Trophoblast cell (in vitro differentiated cells and primary cell): ENCODE data around the gene ABHD5.

ENCODE experiments used
- DNase-seq, 2 donors: peaks; one replicate each; pipeline ENCODE4 v3.0.0-alpha.2; 2016
- H2AFZ ChIP-seq: 2 replicates; pipeline ENCODE4 v1.6.1; 2013; ENCODE audit warnings: low read length, moderate library complexity, mild to moderate bottlenecking; ENCODE audit not compliant: insufficient read depth, poor library complexity
- H2AK5ac ChIP-seq: 2 replicates; pipeline ENCODE4 v1.6.1; 2013; ENCODE audit warnings: mild to moderate bottlenecking, low read length
- H2BK120ac ChIP-seq: 2 replicates; pipeline ENCODE4 v1.6.1; 2013; ENCODE audit warnings: low read length, mild to moderate bottlenecking, moderate library complexity; ENCODE audit not compliant: insufficient read depth, poor library complexity
- H2BK12ac ChIP-seq: 2 replicates; pipeline ENCODE4 v1.6.1; 2013; ENCODE audit warnings: mild to moderate bottlenecking, low read length, moderate library complexity
- H2BK5ac ChIP-seq: 2 replicates; pipeline ENCODE4 v1.6.1; 2013; ENCODE audit warnings: low read length, low read depth, moderate library complexity, mild to moderate bottlenecking; ENCODE audit not compliant: poor library complexity
- H3K14ac ChIP-seq: 2 replicates; pipeline ENCODE4 v1.6.1; 2013; ENCODE audit warnings: mild to moderate bottlenecking, low read length
- H3K18ac ChIP-seq: 2 replicates; pipeline ENCODE4 v1.6.1; 2013; ENCODE audit warnings: mild to moderate bottlenecking, low read length
- H3K23ac ChIP-seq: 2 replicates; pipeline ENCODE4 v1.6.1; 2013; ENCODE audit warnings: low read length
- H3K27ac ChIP-seq: 2 replicates; pipeline ENCODE4 v1.5.1; 2013; ENCODE audit warnings: low read depth, mild to moderate bottlenecking, inconsistent platforms, low read length, moderate library complexity
- H3K27me3 ChIP-seq: 2 replicates; pipeline ENCODE4 v1.6.1; 2013; ENCODE audit warnings: inconsistent platforms, mild to moderate bottlenecking, low read length, moderate library complexity; ENCODE audit not compliant: insufficient read depth
- H3K36me3 ChIP-seq, 2 experiments: 1 replicate in 1 of 2; 2 replicates in 1 of 2; pipeline ENCODE4 v1.6.1; 2013; ENCODE audit warnings: low read length in 2 of 2, mild to moderate bottlenecking in 2 of 2, moderate library complexity in 1 of 2; ENCODE audit not compliant: insufficient read depth in 2 of 2, control insufficient read depth in 1 of 2
- H3K4ac ChIP-seq: 2 replicates; pipeline ENCODE4 v1.6.1; 2013; ENCODE audit warnings: low read depth, mild to moderate bottlenecking, low read length, moderate library complexity
- H3K4me1 ChIP-seq, 2 experiments: 1 replicate in 1 of 2; 2 replicates in 1 of 2; pipeline ENCODE4 v1.6.1; 2013; ENCODE audit warnings: low read length in 2 of 2, mild to moderate bottlenecking in 2 of 2, moderate library complexity in 1 of 2; ENCODE audit not compliant: insufficient read depth in 2 of 2, control insufficient read depth in 1 of 2
- H3K4me2 ChIP-seq: 2 replicates; pipeline ENCODE4 v1.6.1; 2013; ENCODE audit warnings: inconsistent platforms, mild to moderate bottlenecking, low read length, moderate library complexity
- H3K4me3 ChIP-seq: 2 replicates; pipeline ENCODE4 v1.5.1; 2013; ENCODE audit warnings: mild to moderate bottlenecking, low read depth, low read length, inconsistent platforms
- H3K79me1 ChIP-seq: one replicate; pipeline ENCODE4 v1.6.1; 2013; ENCODE audit warnings: low read length
- H3K79me2 ChIP-seq: 2 replicates; pipeline ENCODE4 v1.6.1; 2013; ENCODE audit warnings: low read length, mild to moderate bottlenecking; ENCODE audit not compliant: control insufficient read depth, insufficient read depth, poor library complexity
- H3K9ac ChIP-seq: 2 replicates; pipeline ENCODE4 v1.6.1; 2013; ENCODE audit warnings: mild to moderate bottlenecking, low read length
- H3K9me3 ChIP-seq: 2 replicates; pipeline ENCODE4 v1.6.1; 2013; ENCODE audit warnings: low read depth, mild to moderate bottlenecking, control low read depth, inconsistent platforms, low read length; ENCODE audit not compliant: insufficient read depth
- H4K12ac ChIP-seq: 2 replicates; pipeline ENCODE4 v1.6.1; 2013; ENCODE audit warnings: low read depth, mild to moderate bottlenecking, low read length, moderate library complexity
- H4K8ac ChIP-seq: 2 replicates; pipeline ENCODE4 v1.6.1; 2013; ENCODE audit warnings: low read depth, mild to moderate bottlenecking, low read length, moderate library complexity
- H4K91ac ChIP-seq: one replicate; pipeline ENCODE4 v1.6.1; 2013; ENCODE audit warnings: low read depth, mild to moderate bottlenecking, low read length, moderate library complexity
- WGBS: extraction: QIAGEN DNeasy Blood & Tissue Kit; methylation state at CpG from one replicate; pipeline ENCODE4 v1.1.7; 2013; ENCODE audit warnings: missing lambda C conversion rate; ENCODE audit not compliant: insufficient read length, insufficient coverage; ENCODE audit errors: extremely low coverage; 5-methylcytosine and 5-hydroxymethylcytosine counted together

Gene ABHD5

DNA sequence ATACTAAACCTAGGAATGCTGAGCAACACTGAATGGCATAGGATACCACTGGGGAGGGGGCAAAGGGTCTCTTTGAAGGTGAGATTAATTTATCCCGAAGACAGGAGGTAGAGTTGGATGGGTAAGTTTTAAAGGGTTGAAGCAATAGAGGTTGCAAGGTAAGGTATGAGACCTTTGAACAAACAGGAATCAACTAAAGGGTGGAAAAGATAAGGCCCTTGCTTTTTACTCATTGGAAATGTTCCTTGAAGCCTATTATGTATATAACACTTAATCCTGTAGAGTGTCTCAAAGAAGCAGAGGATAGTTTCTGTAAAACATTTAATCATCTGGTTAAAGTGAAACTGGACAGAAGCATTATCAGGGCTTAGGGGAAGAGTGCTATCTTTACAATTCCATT, 5.7 kb downstream of the ABHD5 start:
- no peaks in the 10 kb centered on the region for H3K9me3 ChIP-seq
- H3K79me1 ChIP-seq = no peaks in the 10 kb centered on the region
- no peak overlapping the region for H3K4me2 ChIP-seq
- no peak overlapping the region for H2AK5ac ChIP-seq
- H3K79me2 ChIP-seq = peaks cover 3% of the 10 kb centered on the region
- H4K12ac ChIP-seq = no peak overlapping the region
- no peak overlapping the region for H2BK12ac ChIP-seq
- H2BK5ac ChIP-seq = no peak overlapping the region
- no peak overlapping the region for H3K23ac ChIP-seq
- H3K9ac ChIP-seq = no peak overlapping the region
- no peak overlapping the region for H4K91ac ChIP-seq
- no peak overlapping the region for H3K27ac ChIP-seq
- no peaks in the 10 kb centered on the region for H3K4me1 ChIP-seq
- H3K4ac ChIP-seq = no peak overlapping the region
- no peak overlapping the region for H2AFZ ChIP-seq
- no CpG with 5 or more reads among the region's 1 CpG for WGBS
- H4K8ac ChIP-seq = no peak overlapping the region
- H3K27me3 ChIP-seq = no peaks in the 10 kb centered on the region
- H3K18ac ChIP-seq = no peak overlapping the region
- no peak for DNase-seq
- no peak overlapping the region for H3K4me3 ChIP-seq
- H3K14ac ChIP-seq = no peak overlapping the region
- H2BK120ac ChIP-seq = no peak overlapping the region
- H3K36me3 ChIP-seq = no peaks in the 10 kb centered on the region

DNA sequence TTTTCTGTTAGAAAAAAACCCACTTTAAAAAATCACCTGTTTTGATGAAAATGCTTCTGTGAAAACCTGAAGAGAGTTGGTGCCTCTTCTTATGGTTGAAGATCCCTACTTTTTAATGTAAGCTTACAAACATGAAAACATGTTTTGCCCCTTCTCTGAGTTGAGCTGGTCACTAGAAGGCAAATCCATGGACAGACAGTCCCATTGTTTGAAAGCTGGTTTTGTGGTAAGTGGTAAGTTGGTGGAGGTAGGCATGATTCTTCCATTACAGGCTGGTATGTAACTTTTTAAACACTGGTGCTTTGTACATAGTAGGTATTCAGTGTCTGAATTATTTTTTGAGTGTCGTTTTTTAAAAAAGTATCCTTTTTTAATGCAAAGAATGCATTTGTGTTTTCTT, 6.1 kb downstream of the ABHD5 start:
- H3K27ac ChIP-seq = no peak overlapping the region
- H2BK12ac ChIP-seq = no peak overlapping the region
- no peak for DNase-seq
- H3K27me3 ChIP-seq = no peaks in the 10 kb centered on the region
- no peak overlapping the region for H3K9ac ChIP-seq
- no peak overlapping the region for H3K18ac ChIP-seq
- H3K4ac ChIP-seq = no peak overlapping the region
- no peaks in the 10 kb centered on the region for H3K79me1 ChIP-seq
- no peaks in the 10 kb centered on the region for H3K36me3 ChIP-seq
- no peak overlapping the region for H2BK120ac ChIP-seq
- no peak overlapping the region for H2AFZ ChIP-seq
- no peaks in the 10 kb centered on the region for H3K4me1 ChIP-seq
- H3K79me2 ChIP-seq = peaks cover 2% of the 10 kb centered on the region
- no peak overlapping the region for H4K8ac ChIP-seq
- no peak overlapping the region for H3K4me3 ChIP-seq
- no peaks in the 10 kb centered on the region for H3K9me3 ChIP-seq
- no peak overlapping the region for H4K91ac ChIP-seq
- WGBS = no CpG with 5 or more reads among the region's 1 CpG
- no peak overlapping the region for H4K12ac ChIP-seq
- H2BK5ac ChIP-seq = no peak overlapping the region
- H2AK5ac ChIP-seq = no peak overlapping the region
- no peak overlapping the region for H3K23ac ChIP-seq
- H3K14ac ChIP-seq = no peak overlapping the region
- H3K4me2 ChIP-seq = no peak overlapping the region

DNA sequence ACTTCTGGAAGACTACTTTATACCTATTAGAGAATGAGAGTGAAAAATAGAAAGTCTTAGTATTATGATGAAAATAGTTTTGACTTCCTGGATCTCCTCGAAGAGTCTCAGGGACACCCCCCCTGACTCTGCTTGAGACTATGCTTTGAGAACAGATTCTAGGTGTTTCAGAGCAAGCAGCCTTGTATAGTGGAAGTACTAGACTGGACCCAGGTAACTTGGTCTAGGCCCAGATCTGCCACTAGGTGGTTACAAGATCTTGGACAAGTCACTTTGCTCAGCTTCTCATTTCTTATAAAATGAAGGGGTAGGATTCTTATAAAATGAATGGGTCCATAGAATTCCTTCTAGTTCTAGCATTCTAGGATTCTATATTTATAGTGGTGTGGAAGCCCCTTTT, 9.1 kb downstream of the ABHD5 start:
- no peak overlapping the region for H3K4me3 ChIP-seq
- WGBS = no CpG with 5 or more reads among the region's 1 CpG
- DNase-seq = peak in 1 of 2 donors; percentile 37
- H3K79me1 ChIP-seq = no peaks in the 10 kb centered on the region
- no peak overlapping the region for H4K8ac ChIP-seq
- no peaks in the 10 kb centered on the region for H3K9me3 ChIP-seq
- H2BK12ac ChIP-seq = no peak overlapping the region
- H3K27me3 ChIP-seq = no peaks in the 10 kb centered on the region
- no peak overlapping the region for H2BK120ac ChIP-seq
- H3K4ac ChIP-seq = no peak overlapping the region
- no peak overlapping the region for H3K9ac ChIP-seq
- no peak overlapping the region for H3K4me2 ChIP-seq
- no peak overlapping the region for H4K12ac ChIP-seq
- H2AFZ ChIP-seq = no peak overlapping the region
- H4K91ac ChIP-seq = no peak overlapping the region
- H2BK5ac ChIP-seq = no peak overlapping the region
- peaks cover 2 to 3% of the 10 kb centered on the region in 2 experiments for H3K36me3 ChIP-seq
- no peak overlapping the region for H3K18ac ChIP-seq
- no peaks in the 10 kb centered on the region for H3K4me1 ChIP-seq
- peaks cover under 1% of the 10 kb centered on the region for H3K79me2 ChIP-seq
- H3K23ac ChIP-seq = no peak overlapping the region
- no peak overlapping the region for H3K14ac ChIP-seq
- H2AK5ac ChIP-seq = no peak overlapping the region
- no peak overlapping the region for H3K27ac ChIP-seq

DNA sequence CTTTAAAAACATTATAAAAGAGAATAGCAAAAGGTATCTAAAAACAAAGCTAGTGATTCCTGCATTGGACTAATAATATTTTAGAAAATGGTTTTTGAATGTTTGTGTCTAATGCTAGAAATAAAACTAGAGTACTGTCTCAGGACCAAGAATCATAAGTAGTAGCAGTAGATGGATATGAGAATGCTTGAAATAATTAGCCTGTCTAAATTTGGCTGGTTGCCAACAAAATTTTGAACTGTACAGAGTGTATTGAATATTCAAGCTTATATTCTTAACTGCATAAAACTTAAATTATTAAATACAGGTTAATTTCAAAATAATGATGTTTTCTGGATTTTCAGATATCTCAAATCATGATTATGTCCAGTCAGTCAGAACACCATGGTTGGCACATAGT, 14.0 kb downstream of the ABHD5 start:
- no peak overlapping the region for H2AFZ ChIP-seq
- no peaks in the 10 kb centered on the region for H3K79me2 ChIP-seq
- H3K14ac ChIP-seq = no peak overlapping the region
- H3K9me3 ChIP-seq = no peaks in the 10 kb centered on the region
- no peak overlapping the region for H4K8ac ChIP-seq
- H3K4me2 ChIP-seq = no peak overlapping the region
- DNase-seq = no peak
- no peak overlapping the region for H3K23ac ChIP-seq
- H4K91ac ChIP-seq = no peak overlapping the region
- H3K4me3 ChIP-seq = no peak overlapping the region
- H2BK12ac ChIP-seq = no peak overlapping the region
- no peak overlapping the region for H3K4ac ChIP-seq
- H3K4me1 ChIP-seq = peaks cover 2 to 5% of the 10 kb centered on the region in 2 experiments
- H2BK120ac ChIP-seq = no peak overlapping the region
- H3K9ac ChIP-seq = no peak overlapping the region
- H3K79me1 ChIP-seq = no peaks in the 10 kb centered on the region
- H4K12ac ChIP-seq = no peak overlapping the region
- no peak overlapping the region for H2BK5ac ChIP-seq
- peaks cover 4 to 5% of the 10 kb centered on the region in 2 experiments for H3K36me3 ChIP-seq
- H3K27me3 ChIP-seq = no peaks in the 10 kb centered on the region
- H3K27ac ChIP-seq = no peak overlapping the region
- H2AK5ac ChIP-seq = no peak overlapping the region
- H3K18ac ChIP-seq = no peak overlapping the region
